ENCODE data around the gene DHX16.
"Not testable (repeated sequence)": the region's sequence is repeated elsewhere in the genome, so short reads cannot be mapped to it uniquely, and the experiment has no call there.

The DHX16 gene

DNA sequence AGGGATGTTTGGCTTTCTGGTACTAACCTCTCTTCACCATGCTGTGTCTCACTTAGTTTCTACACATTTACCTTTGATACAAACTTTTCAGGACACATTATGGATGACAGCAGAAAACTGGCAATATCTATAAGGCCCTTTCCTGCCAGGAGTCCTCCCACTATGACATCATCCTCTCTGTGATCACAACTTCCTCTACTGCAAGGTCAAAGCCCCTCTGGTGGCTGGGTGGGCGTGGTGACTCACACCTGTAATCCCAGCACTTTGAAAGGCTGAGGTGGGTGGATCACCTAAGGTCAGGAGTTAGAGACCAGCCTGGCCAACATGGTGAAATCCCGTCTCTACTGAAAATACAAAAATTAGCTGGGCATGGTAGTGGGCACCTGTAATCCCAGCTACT, 6.5 kb downstream of the DHX16 start:
- 87% methylated on average over 2 of the region's 2 CpGs for WGBS
- not testable (repeated sequence) for H3K4me3 ChIP-seq (ENCODE audit: low read length); H3K27me3 ChIP-seq (ENCODE audit: insufficient read depth, low read length); H3K27ac ChIP-seq (ENCODE audit: low read depth, low read length); H3K9me3 ChIP-seq (ENCODE audit: insufficient read depth, low read depth, low read length); H3K9ac ChIP-seq (ENCODE audit: low read depth, low read length); H3K4me1 ChIP-seq (ENCODE audit: insufficient read depth, low read length)
- H3K36me3 ChIP-seq (ENCODE audit: insufficient read depth, low read length) = peaks cover 75% of the 10 kb centered on the region

DNA sequence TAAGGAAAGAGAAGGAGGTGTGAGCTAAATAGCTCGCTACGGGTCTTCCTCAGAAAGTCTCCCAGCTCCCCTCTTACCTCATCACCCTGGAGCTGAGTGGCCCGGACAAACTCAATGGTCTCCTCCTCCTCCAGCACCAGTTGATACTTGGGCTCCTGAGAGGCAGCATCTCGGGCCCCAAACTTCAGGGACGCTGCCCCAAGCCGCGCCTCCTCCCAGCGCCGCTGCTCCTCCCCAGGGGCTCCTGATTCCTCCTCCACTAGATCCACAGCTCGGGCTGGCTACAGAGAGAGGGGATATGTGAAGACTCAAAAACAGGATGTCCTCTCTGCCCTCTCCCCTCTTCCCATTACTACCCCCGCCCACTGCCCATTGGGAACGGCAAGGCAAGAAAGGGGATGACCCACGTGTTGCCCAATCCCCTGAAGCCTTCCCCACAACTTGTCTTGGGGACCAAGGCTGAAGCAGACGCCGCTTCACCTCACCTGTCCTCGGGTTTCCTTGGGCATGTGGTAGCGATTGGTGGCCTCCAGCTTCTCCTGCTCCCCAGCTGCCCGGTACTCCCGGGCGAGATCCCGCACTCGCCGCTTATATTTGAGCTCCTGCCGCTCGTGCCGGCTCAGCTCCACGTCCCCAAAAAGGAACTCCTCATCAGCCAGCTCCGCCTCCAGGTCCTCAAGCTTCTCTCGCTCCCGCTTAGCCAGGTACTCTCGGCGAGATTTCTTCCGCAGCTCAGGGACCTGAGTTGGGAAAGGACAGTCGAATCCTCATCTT, 7.6 kb downstream of the DHX16 start:
- H3K36me3 ChIP-seq (ENCODE audit: insufficient read depth, low read length) = peaks cover 75% of the 10 kb centered on the region
- H3K4me1 ChIP-seq (ENCODE audit: insufficient read depth, low read length) = no peaks in the 10 kb centered on the region
- H3K27ac ChIP-seq (ENCODE audit: low read depth, low read length) = no peak overlapping the region
- H3K27me3 ChIP-seq (ENCODE audit: insufficient read depth, low read length) = no peaks in the 10 kb centered on the region
- no peak overlapping the region for H3K9ac ChIP-seq (ENCODE audit: low read depth, low read length)
- H3K9me3 ChIP-seq (ENCODE audit: insufficient read depth, low read depth, low read length) = no peaks in the 10 kb centered on the region
- no peak overlapping the region for H3K4me3 ChIP-seq (ENCODE audit: low read length)
- 95% methylated on average over 34 of the region's 34 CpGs for WGBS

DNA sequence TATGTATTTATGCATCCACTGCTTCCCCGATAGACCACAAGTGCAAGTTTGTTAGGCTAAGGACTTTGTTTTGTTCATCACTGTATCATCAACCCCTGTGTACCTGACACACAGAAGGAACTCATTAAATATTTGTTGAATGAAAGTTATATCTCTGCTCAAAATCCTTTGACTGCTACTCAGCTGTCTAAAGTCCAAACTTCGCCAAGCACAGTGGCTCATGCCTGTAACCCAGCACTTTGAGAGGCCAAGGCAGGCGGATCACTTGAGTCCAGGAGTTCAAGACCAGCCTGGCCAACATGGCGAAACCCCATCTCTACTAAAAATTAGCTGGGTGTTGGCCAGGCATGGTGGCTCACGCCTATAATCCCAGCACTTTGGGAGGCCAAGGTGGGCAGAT, 14.9 kb downstream of the DHX16 start:
- WGBS = 95% methylated on average over 5 of the region's 5 CpGs
- not testable (repeated sequence) for H3K9ac ChIP-seq (ENCODE audit: low read depth, low read length); H3K9me3 ChIP-seq (ENCODE audit: insufficient read depth, low read depth, low read length); H3K4me1 ChIP-seq (ENCODE audit: insufficient read depth, low read length); H3K27ac ChIP-seq (ENCODE audit: low read depth, low read length); H3K4me3 ChIP-seq (ENCODE audit: low read length); H3K27me3 ChIP-seq (ENCODE audit: insufficient read depth, low read length)
- H3K36me3 ChIP-seq (ENCODE audit: insufficient read depth, low read length) = peaks cover 89% of the 10 kb centered on the region

DNA sequence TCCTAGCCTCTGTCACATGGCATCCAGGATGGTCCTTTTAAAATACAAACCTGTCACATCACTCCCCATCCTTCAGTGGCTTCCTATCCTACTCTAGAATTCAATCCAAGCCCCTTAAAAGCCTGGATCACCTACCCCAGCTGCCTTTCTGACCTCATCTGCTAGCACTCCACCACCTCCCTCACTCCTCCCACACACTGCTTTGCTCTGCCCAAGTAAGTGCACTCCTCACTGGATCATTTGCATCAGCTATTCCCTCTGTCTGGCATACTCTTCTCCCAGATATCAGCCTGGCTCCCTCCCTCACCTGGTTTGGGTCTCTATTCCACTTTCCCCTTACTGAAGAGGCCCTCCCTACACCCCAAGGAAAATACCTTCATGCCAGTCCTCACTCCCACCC, 15.4 kb downstream of the DHX16 start:
- H3K27me3 ChIP-seq (ENCODE audit: insufficient read depth, low read length) = no peaks in the 10 kb centered on the region
- no peaks in the 10 kb centered on the region for H3K9me3 ChIP-seq (ENCODE audit: insufficient read depth, low read depth, low read length)
- no peak overlapping the region for H3K27ac ChIP-seq (ENCODE audit: low read depth, low read length)
- peaks cover 89% of the 10 kb centered on the region for H3K36me3 ChIP-seq (ENCODE audit: insufficient read depth, low read length)
- no peak overlapping the region for H3K9ac ChIP-seq (ENCODE audit: low read depth, low read length)
- H3K4me1 ChIP-seq (ENCODE audit: insufficient read depth, low read length) = no peaks in the 10 kb centered on the region
- H3K4me3 ChIP-seq (ENCODE audit: low read length) = no peak overlapping the region

DNA sequence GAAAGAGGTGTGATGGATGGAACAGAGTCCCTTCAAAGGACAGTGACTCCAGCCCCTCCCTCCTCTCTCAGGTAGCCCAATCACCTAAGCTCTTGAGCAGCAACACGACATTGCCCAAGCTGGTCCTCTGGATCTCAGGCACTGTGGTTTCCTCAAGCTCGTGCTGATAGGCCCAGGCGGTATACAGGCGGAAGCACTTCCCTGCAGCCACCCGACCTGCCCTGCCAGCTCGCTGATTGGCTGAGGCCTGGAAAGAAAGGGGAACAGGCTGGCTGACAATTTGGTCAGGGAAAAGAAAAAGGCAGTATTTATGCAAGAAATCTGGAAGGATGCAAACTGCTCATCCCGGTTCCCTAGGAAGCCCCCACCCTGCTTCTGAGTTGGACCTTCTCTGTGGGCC, 16.3 kb downstream of the DHX16 start:
- H3K27ac ChIP-seq (ENCODE audit: low read depth, low read length) = no peak overlapping the region
- H3K9me3 ChIP-seq (ENCODE audit: insufficient read depth, low read depth, low read length) = no peaks in the 10 kb centered on the region
- 88% methylated on average over 7 of the region's 7 CpGs for WGBS
- H3K4me1 ChIP-seq (ENCODE audit: insufficient read depth, low read length) = no peaks in the 10 kb centered on the region
- H3K27me3 ChIP-seq (ENCODE audit: insufficient read depth, low read length) = no peaks in the 10 kb centered on the region
- peaks cover 89% of the 10 kb centered on the region for H3K36me3 ChIP-seq (ENCODE audit: insufficient read depth, low read length)
- no peak overlapping the region for H3K4me3 ChIP-seq (ENCODE audit: low read length)
- no peak overlapping the region for H3K9ac ChIP-seq (ENCODE audit: low read depth, low read length)

DNA sequence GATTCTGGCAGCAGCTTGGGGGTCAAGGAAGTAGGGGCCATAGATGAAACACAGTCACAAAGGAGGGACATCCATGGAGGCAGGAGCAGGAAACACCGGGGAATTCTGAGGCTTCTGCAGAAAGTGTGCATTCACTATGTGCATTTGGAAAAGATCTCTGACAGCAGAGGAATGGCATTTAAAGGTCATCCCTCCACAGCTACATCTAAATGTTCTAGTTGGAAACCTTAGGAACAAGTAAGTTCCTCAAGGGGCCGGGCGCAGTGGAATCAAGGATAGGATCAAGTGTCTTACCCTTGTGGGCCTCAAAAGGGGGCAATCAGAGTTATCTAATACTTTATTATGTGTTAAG, 17.1 kb downstream of the DHX16 start:
- over 99% methylated on average over 3 of the region's 3 CpGs for WGBS
- no peak overlapping the region for H3K27ac ChIP-seq (ENCODE audit: low read depth, low read length)
- H3K4me3 ChIP-seq (ENCODE audit: low read length) = no peak overlapping the region
- no peak overlapping the region for H3K9ac ChIP-seq (ENCODE audit: low read depth, low read length)
- H3K27me3 ChIP-seq (ENCODE audit: insufficient read depth, low read length) = no peaks in the 10 kb centered on the region
- H3K4me1 ChIP-seq (ENCODE audit: insufficient read depth, low read length) = no peaks in the 10 kb centered on the region
- H3K36me3 ChIP-seq (ENCODE audit: insufficient read depth, low read length) = peaks cover 93% of the 10 kb centered on the region
- H3K9me3 ChIP-seq (ENCODE audit: insufficient read depth, low read depth, low read length) = no peaks in the 10 kb centered on the region

DNA sequence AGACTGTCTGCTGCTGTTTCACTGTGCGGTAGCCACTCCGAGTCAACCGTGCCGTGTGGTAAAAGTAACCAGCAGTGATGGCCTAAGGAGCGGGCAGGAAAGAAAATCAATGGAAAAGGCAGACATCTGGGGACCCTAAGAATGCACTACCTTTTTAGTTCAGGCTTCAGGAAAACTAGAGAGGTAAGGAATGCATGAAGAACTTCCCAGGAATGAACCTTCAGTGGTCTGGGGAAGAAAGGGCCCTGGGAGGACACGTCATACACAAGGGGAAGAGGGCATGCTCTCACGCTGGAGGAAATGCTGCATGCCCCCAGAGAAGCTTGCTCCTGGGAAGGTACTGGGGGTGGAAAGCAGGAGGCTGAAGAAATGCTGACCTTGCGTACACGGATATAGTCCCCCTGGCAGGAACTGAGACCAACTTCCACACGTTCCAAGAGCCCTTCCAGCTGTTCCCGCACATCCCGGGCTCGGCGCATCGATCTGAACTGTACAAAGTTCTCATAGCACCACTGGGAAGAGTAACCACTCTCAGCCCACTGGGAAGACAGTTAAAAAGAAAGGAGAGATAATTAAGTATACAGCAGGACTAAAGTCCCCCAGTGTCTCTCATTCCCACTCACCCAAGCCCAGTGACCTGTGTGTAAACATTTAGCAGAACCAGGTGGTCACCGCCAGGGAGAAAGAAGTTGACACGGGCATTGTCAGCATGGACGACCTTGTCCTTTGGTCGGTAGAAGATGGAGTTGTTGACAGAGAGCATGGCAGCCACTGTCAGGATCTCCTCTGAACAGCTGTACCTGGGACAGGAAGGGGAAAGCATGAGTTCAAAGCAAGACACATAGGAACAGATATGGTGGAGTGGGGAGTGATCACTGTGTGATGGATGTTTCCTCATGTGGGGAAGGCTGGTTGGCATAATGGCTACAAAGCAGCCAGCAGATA, 17.7 kb downstream of the DHX16 start:
- Histone ChIP-seq H3K4me3 (ENCODE audit: low read length) (no peak overlapping the region), H3K36me3 (ENCODE audit: insufficient read depth, low read length) (peaks cover 90% of the 10 kb centered on the region), H3K27ac (ENCODE audit: low read depth, low read length) (no peak overlapping the region), H3K27me3 (ENCODE audit: insufficient read depth, low read length) (no peaks in the 10 kb centered on the region), H3K9me3 (ENCODE audit: insufficient read depth, low read depth, low read length) (no peaks in the 10 kb centered on the region), H3K4me1 (ENCODE audit: insufficient read depth, low read length) (no peaks in the 10 kb centered on the region), H3K9ac (ENCODE audit: low read depth, low read length) (no peak overlapping the region)
- WGBS = 95% methylated on average over 18 of the region's 19 CpGs

DNA sequence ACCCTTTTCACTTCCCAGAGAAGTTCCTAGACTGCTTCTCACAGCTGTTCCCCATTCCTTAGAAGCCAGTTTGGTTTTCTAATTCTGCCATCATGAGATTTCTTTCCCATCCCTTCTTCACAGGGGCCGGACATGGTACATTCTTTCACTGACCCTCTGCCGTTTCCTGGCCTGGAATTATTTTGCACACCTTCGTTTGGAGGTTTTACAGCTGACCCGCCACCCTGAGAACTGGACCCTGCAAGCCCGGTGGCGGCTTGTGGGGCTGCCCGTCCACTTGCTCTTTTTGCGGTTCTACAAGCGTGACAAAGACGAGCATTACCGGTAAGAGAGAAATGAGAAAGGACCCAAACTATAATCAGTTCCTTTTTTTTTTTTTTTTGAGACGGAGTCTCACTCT, 21.7 kb downstream of the DHX16 start:
- H3K27ac ChIP-seq (ENCODE audit: low read depth, low read length) = no peak overlapping the region
- peaks cover 3% of the 10 kb centered on the region for H3K4me1 ChIP-seq (ENCODE audit: insufficient read depth, low read length)
- no peak overlapping the region for H3K4me3 ChIP-seq (ENCODE audit: low read length)
- no peaks in the 10 kb centered on the region for H3K27me3 ChIP-seq (ENCODE audit: insufficient read depth, low read length)
- H3K9me3 ChIP-seq (ENCODE audit: insufficient read depth, low read depth, low read length) = no peaks in the 10 kb centered on the region
- H3K36me3 ChIP-seq (ENCODE audit: insufficient read depth, low read length) = peaks cover 54% of the 10 kb centered on the region
- WGBS = 95% methylated on average over 12 of the region's 12 CpGs
- H3K9ac ChIP-seq (ENCODE audit: low read depth, low read length) = no peak overlapping the region

DNA sequence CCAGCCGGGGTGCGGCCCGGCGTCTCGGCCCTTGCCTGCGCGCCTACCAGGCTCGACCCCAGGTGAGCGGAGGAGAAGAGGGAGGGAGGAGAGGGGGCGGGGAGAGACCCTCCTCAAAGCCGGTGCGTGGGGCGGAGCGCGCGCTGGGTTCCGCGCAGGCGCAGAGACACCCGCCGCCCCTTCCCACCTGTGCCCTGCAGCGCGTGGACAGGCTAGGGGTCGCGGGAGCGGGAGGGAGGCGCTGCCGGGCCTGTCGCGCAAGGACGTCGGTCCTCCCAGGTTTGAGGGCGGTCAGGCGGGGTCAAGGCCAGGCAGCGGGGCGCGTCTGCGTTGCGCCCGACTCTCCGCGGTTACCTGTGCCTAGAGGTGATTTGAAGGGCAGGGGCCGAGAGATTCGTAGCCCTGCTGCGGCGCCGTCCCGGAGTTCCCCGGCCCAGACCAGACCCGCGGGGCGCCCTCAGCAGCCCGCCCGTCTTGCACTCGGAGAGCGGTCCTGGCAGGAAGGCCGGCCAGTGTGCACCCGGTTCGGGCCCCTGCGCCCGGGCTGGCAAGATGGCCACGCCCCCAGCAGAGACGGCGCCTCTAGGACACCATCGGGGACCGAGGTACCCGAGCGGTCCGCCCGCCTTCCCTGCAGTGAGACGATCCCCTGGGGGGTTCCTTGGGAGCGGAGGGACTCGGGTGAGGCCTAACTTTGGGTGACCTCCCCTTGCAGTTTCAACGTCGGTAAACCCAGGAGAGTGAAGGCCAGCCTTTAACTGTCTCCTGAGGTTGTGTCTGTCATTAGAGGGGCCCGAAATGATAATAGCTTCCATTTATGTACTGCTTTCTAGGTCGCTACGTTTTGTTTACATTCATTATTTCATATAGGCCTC, 25.3 kb downstream of the DHX16 start:
- H3K4me1 ChIP-seq (ENCODE audit: insufficient read depth, low read length) = peaks cover 6% of the 10 kb centered on the region
- peak overlapping the region; percentile 93 for H3K27ac ChIP-seq (ENCODE audit: low read depth, low read length)
- H3K9me3 ChIP-seq (ENCODE audit: insufficient read depth, low read depth, low read length) = no peaks in the 10 kb centered on the region
- H3K36me3 ChIP-seq (ENCODE audit: insufficient read depth, low read length) = peaks cover 42% of the 10 kb centered on the region
- H3K4me3 ChIP-seq (ENCODE audit: low read length) = peak overlapping the region; percentile 100
- under 1% methylated on average over 75 of the region's 78 CpGs for WGBS
- no peaks in the 10 kb centered on the region for H3K27me3 ChIP-seq (ENCODE audit: insufficient read depth, low read length)
- peak overlapping the region; percentile 96 for H3K9ac ChIP-seq (ENCODE audit: low read depth, low read length)

DNA sequence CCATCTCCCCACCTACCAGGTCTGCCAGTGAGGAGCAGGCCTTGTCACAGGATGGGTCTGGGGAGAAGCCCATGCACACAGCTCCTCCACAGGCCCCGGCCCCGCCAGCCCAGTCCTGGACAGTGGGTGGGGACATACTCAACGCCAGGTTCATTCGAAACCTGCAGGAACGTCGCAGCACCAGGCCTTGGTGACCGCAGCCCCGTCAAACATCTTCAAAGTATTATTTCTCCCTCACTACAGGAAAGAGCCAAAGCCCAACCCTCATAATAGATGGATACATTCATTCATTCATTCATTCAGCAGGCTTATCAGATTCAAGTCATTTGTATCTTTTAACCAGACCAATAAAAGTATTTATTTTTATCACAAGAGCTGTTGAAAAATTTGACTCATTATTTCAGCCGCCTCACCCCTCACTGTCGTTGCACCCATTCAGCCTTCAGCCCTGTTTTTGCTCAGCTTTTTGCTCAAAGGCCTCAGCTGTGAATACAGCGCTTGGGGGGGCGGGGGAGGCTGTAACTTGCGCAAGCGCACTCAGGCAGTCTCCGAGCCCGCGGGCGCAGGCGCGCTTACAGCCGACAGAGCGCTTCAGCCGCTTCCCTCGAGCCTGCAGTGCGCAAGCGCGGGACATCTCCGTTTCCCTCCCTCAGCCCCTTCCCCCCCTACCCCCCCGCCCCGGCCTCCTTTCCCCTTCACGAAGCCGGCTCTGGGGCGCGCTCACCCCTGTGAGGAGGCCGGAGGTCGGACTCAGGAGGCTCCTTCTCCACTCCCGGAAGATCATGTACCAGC, 26.2 kb downstream of the DHX16 start, which contains the start of gene C6orf136:
Gene C6orf136, plus strand, starts transcription at position 684 of the 792 bp plus-strand sequence. Its CDS starts 99 bp downstream, at position 783.
- no peaks in the 10 kb centered on the region for H3K27me3 ChIP-seq (ENCODE audit: insufficient read depth, low read length)
- peak within 1 kb of the TSS; percentile 96 for H3K9ac ChIP-seq (ENCODE audit: low read depth, low read length)
- peak within 1 kb of the TSS; percentile 93 for H3K27ac ChIP-seq (ENCODE audit: low read depth, low read length)
- peaks cover 38% of the 10 kb centered on the region for H3K36me3 ChIP-seq (ENCODE audit: insufficient read depth, low read length)
- WGBS = 10% methylated on average over 35 of the region's 37 CpGs
- H3K9me3 ChIP-seq (ENCODE audit: insufficient read depth, low read depth, low read length) = no peaks in the 10 kb centered on the region
- peaks cover 6% of the 10 kb centered on the region for H3K4me1 ChIP-seq (ENCODE audit: insufficient read depth, low read length)
- peak within 1 kb of the TSS; percentile 100 for H3K4me3 ChIP-seq (ENCODE audit: low read length)
